ENCODE measurements around the gene KRT74.

DNA sequence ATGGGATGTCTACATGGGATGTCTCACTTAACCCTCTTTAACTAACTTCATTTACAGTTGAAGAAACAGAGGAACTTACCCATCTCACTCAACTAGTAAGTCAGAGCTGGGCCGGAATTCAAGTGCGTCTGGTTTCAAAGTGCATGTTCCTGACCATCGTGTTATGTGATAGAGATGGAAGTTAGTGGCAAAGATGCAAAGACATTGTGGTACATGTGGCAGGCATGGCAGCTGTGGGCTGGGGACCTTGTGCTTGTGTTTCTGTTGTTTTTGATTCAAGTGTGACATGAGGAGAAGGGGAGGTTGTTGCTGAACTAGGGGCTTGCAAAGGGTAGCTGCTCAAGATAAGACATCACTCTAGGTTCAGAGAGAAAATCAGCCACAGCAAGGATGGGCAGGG is 2.3 kb upstream of the KRT74 start:
- no peak for TF ChIP-seq EZH2 (IDR thresholded peaks at IDR 0.05; ENCODE audit: low read length, unreplicated experiment)
- TF ChIP-seq CTCF (conservative IDR thresholded peaks at IDR 0.05; ENCODE audit: low read depth, low read length), result no peak
- TF ChIP-seq EZH2phosphoT487 (IDR thresholded peaks at IDR 0.05; ENCODE audit: borderline replicate concordance, low read length), result no peak

All from PC-3 (cell line).